Measurements from ENCODE around the gene TXNL4A.

Gene TXNL4A

GRCh38 chr18:79935098-79935480, 53.3 kb downstream of the TXNL4A start:
- no peaks in the 10 kb centered on the region for H4K20me1 ChIP-seq (ENCODE audit: insufficient read depth)
- no peak for TF ChIP-seq CTCF (conservative IDR thresholded peaks at IDR 0.05; ENCODE audit: low read depth, low read length)
- no peaks in the 10 kb centered on the region for H3K27me3 ChIP-seq (ENCODE audit: insufficient read depth, low read depth)
- H2AFZ ChIP-seq (ENCODE audit: low read depth), result no peak overlapping the region
- no peak overlapping the region for H3K4me2 ChIP-seq
- no peak overlapping the region for H3K4me3 ChIP-seq (IDR thresholded peaks at IDR 0.05; ENCODE audit: insufficient read depth, low read depth, low read length)
- no peaks in the 10 kb centered on the region for H3K4me1 ChIP-seq (ENCODE audit: low read depth, poor library complexity, severe bottlenecking)
- no peaks in the 10 kb centered on the region for H3K36me3 ChIP-seq (ENCODE audit: insufficient read depth)
- H3K9ac ChIP-seq, result no peak overlapping the region
- H3K79me2 ChIP-seq (ENCODE audit: insufficient read depth, low read depth), result peaks cover 21% of the 10 kb centered on the region; the same call in 1 of the 2 replicates
- no peak overlapping the region for H3K27ac ChIP-seq

GRCh38 chr18:79934311-79935097, 53.9 kb downstream of the TXNL4A start:
- no peak overlapping the region for H3K4me2 ChIP-seq
- no peaks in the 10 kb centered on the region for H4K20me1 ChIP-seq (ENCODE audit: insufficient read depth)
- TF ChIP-seq CTCF (conservative IDR thresholded peaks at IDR 0.05; ENCODE audit: low read depth, low read length), result no peak
- no peak overlapping the region for H3K27ac ChIP-seq
- no peaks in the 10 kb centered on the region for H3K4me1 ChIP-seq (ENCODE audit: low read depth, poor library complexity, severe bottlenecking)
- H3K79me2 ChIP-seq (ENCODE audit: insufficient read depth, low read depth), result peaks cover 21% of the 10 kb centered on the region; the same call in 1 of the 2 replicates
- H3K36me3 ChIP-seq (ENCODE audit: insufficient read depth), result peaks cover 2% of the 10 kb centered on the region; the same call in 1 of the 2 replicates
- no peak overlapping the region for H3K9ac ChIP-seq
- H3K4me3 ChIP-seq (IDR thresholded peaks at IDR 0.05; ENCODE audit: insufficient read depth, low read depth, low read length), result no peak overlapping the region
- H3K27me3 ChIP-seq (ENCODE audit: insufficient read depth, low read depth), result no peaks in the 10 kb centered on the region
- no peak overlapping the region for H2AFZ ChIP-seq (ENCODE audit: low read depth)

GRCh38 chr18:79933765-79934164, 54.6 kb downstream of the TXNL4A start:
- TF ChIP-seq CTCF (conservative IDR thresholded peaks at IDR 0.05; ENCODE audit: low read depth, low read length), result no peak
- Histone ChIP-seq H3K79me2 (ENCODE audit: insufficient read depth, low read depth) (peaks cover 21% of the 10 kb centered on the region; the same call in 1 of the 2 replicates), H3K36me3 (ENCODE audit: insufficient read depth) (peaks cover 5% of the 10 kb centered on the region; the same call in 1 of the 2 replicates), H2AFZ (ENCODE audit: low read depth) (no peak overlapping the region), H3K9ac (no peak overlapping the region), H4K20me1 (ENCODE audit: insufficient read depth) (no peaks in the 10 kb centered on the region), H3K4me3 (IDR thresholded peaks at IDR 0.05; ENCODE audit: insufficient read depth, low read depth, low read length) (no peak overlapping the region), H3K27ac (no peak overlapping the region), H3K4me1 (ENCODE audit: low read depth, poor library complexity, severe bottlenecking) (no peaks in the 10 kb centered on the region), H3K27me3 (ENCODE audit: insufficient read depth, low read depth) (no peaks in the 10 kb centered on the region), H3K4me2 (no peak overlapping the region)

- Histone ChIP-seq H3K27me3 (ENCODE audit: insufficient read depth, low read depth) (no peaks in the 10 kb centered on the region), H3K36me3 (ENCODE audit: insufficient read depth) (peaks cover 5% of the 10 kb centered on the region; the same call in 1 of the 2 replicates), H3K4me3 (IDR thresholded peaks at IDR 0.05; ENCODE audit: insufficient read depth, low read depth, low read length) (no peak overlapping the region), H3K4me2 (no peak overlapping the region), H3K79me2 (ENCODE audit: insufficient read depth, low read depth) (peaks cover 17% of the 10 kb centered on the region; the same call in 1 of the 2 replicates), H2AFZ (ENCODE audit: low read depth) (no peak overlapping the region), H3K4me1 (ENCODE audit: low read depth, poor library complexity, severe bottlenecking) (no peaks in the 10 kb centered on the region), H3K9ac (no peak overlapping the region), H3K27ac (no peak overlapping the region), H4K20me1 (ENCODE audit: insufficient read depth) (no peaks in the 10 kb centered on the region)
- no peak for TF ChIP-seq CTCF (conservative IDR thresholded peaks at IDR 0.05; ENCODE audit: low read depth, low read length)
Observed at GRCh38 chr18:79932907-79933306, 55.5 kb downstream of the TXNL4A start.
